Left ventricle myocardium superior (tissue), 1 donor: ENCODE results near the gene OMD. TPM values are rescaled to one million over a fixed set of nuclear protein-coding genes. Genes with fewer than 3 reads are reported as not detected.

ENCODE experiments used
- ATAC-seq: fragments of 200-7000 bp; cut with Tn5 transposase; one replicate; pipeline ENCODE4 v1.9.1; 2020; ENCODE audit warnings: mild to moderate bottlenecking, moderate library complexity
- DNase-seq: peaks from one replicate; pipeline ENCODE4 v3.0.0-alpha.2; 2020
- intact Hi-C: fragments of 100-400 bp; cut with micrococcal nuclease; formaldehyde crosslinking; loops from one replicate; pipeline ENCODE4 v1.11.0; 2022
- total RNA-seq: library from RNA; stranded (reverse); fragmentation: NEBNext Ultra II Directional; extraction: Animal tissue kit (Norgen Biotek cat#: 25700); gene quantifications from one replicate; pipeline ENCODE4 v1.2.1, GENCODE V29; 2021
- donor health status: DM: no; HTN: yes; CAD: no; lungs with severe emphysema.

Gene OMD
- total RNA-seq, 1 donor from 2014 or later = 4.4 TPM

DNA sequence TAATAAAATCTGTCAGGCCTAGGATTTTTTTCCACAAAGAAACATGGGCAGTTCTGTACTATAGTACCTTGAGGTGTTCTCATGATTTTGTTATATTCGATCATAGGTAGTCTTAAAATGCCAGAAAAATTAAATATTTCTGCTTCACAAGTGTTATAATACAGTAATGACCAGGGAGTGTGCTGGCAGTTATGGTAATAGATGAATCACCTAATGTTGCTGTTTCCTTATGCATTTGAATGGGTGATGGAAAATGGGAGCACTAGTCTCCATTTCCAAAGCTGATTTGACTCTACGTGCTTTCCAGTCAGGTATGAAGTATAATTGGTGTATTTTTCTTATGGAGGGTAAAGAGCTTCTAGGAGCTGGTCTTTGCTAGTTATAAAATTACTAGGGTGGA is 43.7 kb downstream of the OMD start:
- intact Hi-C loops = no loop called here
- DNase-seq = no peak

GRCh38 chr9:92378865-92379560 is 45.3 kb downstream of the OMD start:
- ATAC-seq = no peak
- intact Hi-C loops = no loop called here
- no peak for DNase-seq

More for the DNA sequence above, 43.7 kb downstream of the OMD start:
- no peak for ATAC-seq

- intact Hi-C loops = no loop called here
- DNase-seq = no peak
- no peak for ATAC-seq
These were observed 46.4 kb downstream of the OMD start for GRCh38 chr9:92377876-92378275.

DNA sequence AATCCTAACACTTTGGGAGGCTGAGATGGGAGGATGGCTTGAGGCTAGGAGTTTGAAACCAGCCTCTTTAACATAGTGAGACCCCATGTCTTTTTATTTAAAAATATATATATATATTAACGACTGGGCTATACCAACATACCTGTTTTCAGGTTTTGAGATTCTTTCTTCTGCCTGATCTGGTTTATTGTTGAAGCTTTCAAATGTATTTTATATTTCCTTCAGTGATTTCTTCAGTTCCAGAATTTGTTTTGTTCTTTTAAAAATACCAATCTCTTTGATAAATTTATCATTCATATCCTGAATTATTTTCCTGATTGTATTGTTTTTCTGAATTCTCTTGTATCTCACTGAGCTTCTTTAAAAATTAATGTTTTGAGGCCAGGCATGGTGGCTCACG is 51.1 kb downstream of the OMD start:
- ATAC-seq = no peak

DNA sequence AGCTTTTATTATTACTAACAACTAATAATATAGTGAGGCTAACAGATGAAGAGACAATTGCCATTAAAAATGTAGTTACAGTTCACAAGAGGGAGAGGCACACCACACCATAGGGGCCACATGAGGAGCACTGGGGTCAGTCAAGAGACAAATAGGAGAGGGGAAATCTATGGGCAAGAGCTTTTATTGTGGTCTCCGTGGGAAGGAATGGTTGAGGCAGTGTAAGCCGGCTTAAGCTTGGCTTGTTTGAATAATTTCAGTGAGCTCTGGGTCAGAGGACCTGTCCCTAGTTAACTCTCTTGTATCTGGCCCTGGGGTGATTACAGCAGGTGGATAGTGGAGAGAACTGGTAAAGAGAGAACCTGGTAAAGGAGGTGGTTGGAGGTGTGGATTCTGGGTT is 55.2 kb downstream of the OMD start:
- DNase-seq (no peak), ATAC-seq (no peak)
- intact Hi-C loops = no loop called here

More for the DNA sequence above, 51.1 kb downstream of the OMD start:
- intact Hi-C loops = no loop called here
- no peak for DNase-seq

Other genes with a start within 250 kb of the OMD start
- 55.6 TPM for gene IARS1, start 130.8 kb downstream of the OMD start, total RNA-seq
- 13.1 TPM for gene NOL8, start 99.1 kb downstream of the OMD start, total RNA-seq
- gene CENPP, start 98.5 kb downstream of the OMD start, total RNA-seq = 4.3 TPM
- 8.1 TPM for gene OGN, start 19.9 kb downstream of the OMD start, total RNA-seq
- gene ASPN, start 58.0 kb upstream of the OMD start, total RNA-seq = 4.5 TPM
- 5.3 TPM for gene ECM2, start 111.5 kb upstream of the OMD start, total RNA-seq
- 7.6 TPM for gene IPPK, start 245.7 kb upstream of the OMD start, total RNA-seq